NOMO-1 treated with DMSO at 0.1 percent for 48 hours (cell line): ENCODE measurements around the gene ARHGAP12.
A peak's percentile ranks its signal among the peaks of the same experiment; 100 is the strongest.
"Not testable (repeated sequence)": the region's sequence is repeated elsewhere in the genome, so short reads cannot be mapped to it uniquely, and the experiment has no call there.

Experiments
- DNase-seq: peaks from one replicate; lab custom pipeline; 2025; ENCODE audit not compliant: unreplicated experiment; lab: John Stamatoyannopoulos, UW

ARHGAP12 gene

DNA sequence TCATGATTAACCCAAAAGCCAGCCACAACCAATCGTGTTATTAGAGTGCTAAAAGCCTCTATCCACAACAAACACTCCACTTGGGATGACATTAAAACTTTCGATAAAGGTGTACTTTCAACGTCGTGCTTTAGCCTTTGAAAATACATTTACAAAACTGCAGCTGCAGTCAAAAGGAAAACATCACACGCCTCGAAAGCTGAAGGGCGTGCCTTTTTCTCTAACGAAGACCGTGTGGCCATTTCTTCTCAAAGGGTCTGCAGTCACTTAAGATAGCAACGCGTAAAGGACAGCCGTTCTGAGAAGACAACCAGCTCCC is 1.1 kb downstream of the ARHGAP12 start:
- peak; percentile 47 for DNase-seq

DNA sequence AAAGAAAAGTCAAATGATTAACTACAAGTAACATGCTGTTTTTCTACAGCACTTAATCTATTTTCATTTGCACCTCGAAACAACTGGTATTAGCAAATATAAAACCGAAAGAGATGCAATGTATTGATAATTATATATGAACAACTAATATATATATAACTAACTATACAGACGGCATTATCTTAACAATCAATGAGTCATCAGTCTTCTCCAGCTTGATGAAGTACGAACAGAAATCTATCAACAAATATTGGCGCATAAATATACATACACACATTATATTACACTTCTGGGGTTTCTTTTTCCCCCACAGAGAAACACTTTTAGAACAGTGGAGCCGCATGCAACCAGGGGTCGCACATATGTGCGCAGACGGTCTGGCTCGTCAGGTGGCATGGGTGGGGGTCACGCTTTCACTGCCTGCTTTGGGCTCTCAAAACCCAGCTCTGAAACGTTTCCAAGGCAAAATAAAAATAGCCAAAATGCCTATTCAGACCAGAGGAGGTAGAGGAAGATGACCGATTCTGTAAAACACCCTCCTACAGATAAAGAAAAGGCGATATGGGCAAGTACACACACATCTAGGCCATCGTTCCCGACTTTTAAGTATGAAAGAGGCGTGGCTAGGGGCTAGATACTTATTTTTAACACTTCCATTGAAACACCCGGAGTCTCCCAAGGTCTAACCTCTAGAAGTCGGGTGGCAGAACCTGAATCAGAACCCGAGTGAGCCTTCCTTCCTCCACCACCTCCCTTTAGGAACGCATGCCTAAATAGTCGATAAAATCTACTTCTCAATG is 1.7 kb downstream of the ARHGAP12 start:
- no peak for DNase-seq

DNA sequence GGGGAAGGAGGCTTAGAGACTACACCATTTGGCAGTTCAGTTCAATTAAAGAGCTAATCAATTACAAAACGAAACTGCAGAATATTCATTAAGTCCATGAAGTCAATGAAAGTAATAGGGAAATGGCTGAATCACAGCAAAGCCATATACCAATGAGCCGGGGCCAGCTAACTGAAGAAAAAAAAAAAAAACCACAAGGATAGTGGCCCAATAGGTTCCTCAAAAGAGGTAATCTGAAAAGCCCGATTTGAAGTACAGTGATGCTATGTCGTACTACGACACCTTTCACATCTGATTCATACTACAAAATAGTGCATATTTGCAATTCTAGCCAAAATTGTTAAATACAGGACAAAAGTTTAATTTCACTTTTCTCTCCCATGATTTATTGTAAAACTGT is 2.5 kb downstream of the ARHGAP12 start:
- DNase-seq: peak; percentile 81

DNA sequence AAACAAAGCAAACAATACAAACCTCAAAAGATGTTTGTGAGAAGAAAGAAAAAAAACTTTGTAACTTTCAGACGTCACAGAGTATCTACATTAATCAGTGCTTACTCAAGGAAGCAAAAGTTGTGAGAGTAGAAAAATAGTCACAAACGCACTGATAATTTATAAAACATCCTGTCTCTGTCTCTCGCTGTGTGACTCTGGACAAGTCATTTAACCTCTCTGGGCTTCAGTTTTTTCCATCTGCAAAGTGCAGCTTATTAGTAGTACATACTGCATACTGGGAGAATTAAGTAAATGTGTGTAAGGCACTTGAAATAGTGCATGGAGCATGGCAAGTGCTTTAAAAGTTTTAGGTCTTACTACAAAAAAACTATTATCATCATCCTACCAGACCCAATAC is 3.8 kb downstream of the ARHGAP12 start:
- DNase-seq: no peak

DNA sequence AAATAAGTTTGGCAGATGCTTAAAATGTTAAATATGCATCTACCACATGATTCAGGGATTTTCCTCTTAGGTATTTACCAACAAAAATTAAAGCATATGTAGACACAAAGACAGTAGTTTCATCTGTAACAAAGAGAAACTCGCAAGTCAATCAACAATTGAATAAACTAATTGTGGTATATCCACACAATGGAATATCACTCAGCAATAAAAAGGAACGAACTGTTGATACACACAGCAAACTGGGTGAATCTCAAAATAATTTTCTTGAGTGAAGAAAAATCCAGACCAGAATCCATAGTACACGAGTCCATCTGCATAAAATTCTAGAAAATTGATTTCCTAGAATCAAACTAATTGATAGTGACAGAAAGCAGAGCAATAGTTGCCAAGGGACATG is 5.2 kb downstream of the ARHGAP12 start:
- DNase-seq: no peak

DNA sequence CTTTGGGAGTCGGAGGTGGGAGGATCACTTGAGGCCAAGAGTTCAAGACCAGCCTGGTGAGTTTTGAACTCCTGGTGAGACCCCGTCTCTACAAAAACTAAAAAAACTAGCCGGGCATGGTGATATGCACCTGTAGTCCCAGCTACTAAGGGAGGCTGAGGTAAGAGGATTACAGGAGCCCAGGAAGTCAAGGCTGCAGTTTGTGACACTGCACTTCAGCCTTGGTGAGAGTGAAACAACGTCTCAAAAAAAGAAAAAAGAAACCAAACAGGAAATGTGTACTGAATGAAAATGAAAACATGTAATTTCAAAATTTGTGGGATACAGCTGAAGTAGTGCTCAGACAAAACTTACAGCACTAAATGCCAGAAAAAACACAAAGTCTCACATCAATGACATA is 7.6 kb downstream of the ARHGAP12 start:
- DNase-seq: no peak

DNA sequence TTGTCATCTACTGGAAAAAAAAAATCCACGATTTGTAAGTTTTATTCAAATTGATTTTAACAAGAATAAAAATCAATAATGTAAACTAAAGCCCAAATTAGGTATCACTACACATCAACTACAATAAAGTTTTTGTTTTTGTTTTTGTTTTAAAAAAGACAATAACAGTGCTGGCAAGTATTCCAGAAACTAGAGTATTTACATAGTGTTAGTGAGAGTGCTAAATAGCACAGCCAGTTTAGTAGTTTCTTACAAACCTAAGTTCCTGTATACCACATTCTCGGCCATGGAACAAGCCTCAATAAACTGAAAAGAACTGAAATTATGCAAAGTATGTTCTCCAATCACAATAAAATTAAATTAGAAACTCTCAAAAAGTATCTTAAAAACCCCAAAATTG is 8.1 kb downstream of the ARHGAP12 start:
- no peak for DNase-seq

DNA sequence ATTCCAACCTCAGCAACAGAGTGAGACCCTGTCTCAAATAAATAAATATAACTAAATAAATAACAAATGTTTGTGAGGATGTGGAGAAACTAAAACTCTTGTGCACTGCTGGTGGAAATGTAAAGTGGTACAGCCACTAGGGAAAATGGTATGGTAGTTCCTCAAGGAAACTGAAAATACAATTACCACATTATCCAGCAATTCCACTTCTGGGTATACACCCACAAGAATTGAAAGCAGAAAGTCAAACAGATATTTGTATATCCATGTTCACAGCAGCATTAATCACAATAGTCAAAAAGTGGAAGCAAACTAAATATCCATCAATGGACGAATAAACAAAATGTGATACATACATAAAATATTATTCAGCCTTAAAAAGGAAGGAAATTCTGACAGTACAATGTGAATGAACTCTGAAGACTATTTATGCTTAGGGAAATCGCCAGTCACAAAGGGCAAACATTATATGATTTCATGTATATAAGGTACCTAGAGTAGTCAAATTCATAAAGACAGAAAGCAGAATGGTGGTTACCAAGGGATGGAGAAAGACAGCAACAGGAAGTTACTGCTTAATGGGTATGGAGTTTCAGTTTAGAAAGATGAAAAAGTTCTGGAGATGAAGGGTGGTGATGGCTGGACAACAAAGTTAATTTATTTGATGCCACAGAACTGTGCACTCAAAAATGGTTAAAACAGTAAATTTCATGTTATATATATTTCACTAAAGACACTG is 9.8 kb downstream of the ARHGAP12 start:
- DNase-seq: no peak

DNA sequence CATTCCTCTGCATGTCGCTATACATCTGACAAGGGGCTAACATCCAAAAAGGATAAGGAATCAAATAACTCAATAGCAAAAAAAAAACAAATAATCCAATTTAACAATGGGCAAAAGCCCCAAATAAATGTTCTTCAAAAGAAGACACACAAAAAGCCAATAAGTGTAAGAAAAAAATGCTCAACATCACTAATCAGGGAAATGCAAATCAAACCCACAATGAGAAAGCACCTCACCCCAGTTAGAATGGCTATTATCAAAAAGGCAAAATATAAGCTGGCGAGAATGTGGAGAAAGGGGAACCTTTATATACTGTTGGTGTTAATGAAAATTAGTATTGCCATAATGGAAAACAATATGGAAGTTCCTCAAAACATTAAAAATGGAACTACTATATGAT is 14.3 kb downstream of the ARHGAP12 start:
- DNase-seq: no peak

DNA sequence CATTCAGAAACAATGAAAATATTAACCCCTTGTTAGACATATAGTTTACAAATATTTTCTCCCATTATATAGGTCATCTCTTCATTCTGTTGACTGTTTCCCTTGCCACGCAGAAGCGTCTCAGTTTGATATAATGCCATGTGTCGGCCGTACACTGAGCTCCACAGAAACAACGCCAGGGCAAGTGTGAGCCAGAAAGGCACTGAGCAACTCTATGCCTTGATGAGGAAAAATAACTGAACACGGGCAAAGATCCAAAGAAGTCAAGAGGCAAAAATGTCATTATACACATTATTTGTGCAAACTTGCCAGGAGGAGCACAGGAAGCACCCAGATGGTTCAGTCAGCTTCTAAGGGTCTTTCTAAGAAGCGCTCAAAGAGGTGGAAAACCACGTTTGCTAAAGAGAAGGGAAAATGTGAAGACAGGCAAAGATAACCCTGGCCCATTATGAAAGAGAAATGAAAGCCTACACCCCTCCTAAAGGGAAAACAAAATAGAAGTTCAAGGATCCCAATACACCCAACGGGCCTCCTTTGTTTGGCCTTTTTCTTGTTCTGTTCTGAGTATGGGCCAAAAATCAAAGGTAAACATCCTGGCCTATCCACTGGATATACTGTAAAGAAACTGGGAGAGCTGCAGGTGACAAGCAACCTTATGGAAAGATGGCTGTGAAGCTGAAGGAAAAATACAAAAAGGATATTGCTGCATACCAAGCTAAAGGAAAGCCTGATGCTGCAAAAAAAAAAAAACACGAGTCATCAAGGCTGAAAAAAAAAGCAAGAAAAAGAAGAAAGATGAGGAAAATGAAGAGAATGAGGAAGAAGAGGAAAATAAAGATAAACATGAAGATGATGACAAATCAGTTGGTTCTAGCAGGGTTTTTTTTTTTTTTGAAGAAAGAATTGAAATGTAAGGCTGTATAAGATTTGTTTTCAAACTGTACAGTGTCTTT is 15.5 kb downstream of the ARHGAP12 start:
- no peak for DNase-seq

DNA sequence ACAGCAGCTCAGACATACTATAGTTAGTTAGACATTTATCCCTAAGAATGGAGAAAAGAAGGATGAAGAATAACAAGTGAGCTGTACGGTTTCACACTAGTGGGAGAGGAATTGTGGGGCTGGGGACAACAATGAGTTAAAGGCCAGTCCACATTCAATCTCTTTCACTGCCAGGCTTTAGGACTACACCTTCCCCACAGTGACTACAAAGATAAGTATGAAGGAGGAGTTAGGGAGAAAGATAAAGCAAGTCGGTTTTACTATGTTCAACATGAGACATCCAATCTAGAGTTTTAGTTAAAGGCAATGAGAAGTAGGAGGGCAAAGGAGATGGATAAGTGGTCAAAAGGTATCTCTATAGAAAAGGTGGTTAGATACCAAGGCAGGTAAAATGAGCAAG is 16.3 kb downstream of the ARHGAP12 start:
- no peak for DNase-seq

DNA sequence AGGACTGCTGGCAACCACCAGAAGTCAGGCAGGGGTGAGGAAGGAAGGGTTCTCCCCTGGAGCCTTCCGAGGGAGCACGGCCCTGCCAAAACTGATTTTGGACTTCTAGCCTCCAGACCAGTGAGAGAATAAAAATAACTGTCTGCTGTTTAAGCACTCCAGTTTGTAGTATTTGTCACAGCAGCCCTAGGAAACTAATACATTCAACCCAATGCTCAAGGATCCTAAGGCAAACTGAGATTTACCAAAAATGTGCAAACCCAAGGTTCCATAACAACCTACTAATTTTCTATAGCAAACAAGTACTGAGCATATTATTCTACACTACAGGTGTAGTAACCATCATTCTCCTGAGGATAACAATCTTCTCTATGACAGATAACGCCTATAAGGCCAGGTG is 18.6 kb downstream of the ARHGAP12 start:
- DNase-seq: no peak

DNA sequence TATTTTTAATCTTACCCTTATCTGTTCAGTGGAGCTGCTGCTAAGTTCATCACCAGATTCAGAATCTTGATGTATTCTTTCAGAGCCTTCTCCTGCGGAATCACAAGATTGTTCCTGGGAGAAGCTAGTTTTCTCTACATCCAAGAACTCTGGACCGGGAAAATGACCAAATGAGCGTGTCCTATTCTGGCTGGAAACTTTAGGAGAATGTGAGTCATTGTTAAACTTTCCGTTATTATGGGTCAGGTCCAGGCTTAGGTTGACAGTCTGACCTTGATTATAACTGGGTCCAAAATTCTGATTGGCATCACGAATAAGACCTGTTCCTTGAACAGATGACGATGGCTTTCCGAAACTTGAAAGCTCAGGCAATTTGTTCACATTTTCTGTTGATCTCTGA is 20.5 kb downstream of the ARHGAP12 start:
- no peak for DNase-seq

DNA sequence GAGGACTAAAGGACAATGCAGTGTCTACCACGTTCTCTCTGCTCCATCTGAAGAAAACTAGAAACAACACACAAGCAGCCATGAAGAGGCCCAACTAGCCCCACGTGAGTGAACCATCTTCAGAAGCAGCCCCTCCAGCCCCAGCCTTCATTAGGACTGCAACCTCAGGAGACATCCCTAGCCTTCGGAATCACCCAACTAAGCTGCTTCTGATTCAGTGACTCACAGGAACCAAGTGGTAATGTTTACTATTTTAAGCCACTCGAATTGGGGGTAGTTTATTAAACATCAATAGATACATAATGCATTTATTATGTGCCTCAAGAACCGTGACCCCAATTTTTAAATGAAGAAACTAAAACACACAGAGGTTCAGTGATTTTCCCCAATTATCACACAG is 22.6 kb downstream of the ARHGAP12 start:
- no peak for DNase-seq

DNA sequence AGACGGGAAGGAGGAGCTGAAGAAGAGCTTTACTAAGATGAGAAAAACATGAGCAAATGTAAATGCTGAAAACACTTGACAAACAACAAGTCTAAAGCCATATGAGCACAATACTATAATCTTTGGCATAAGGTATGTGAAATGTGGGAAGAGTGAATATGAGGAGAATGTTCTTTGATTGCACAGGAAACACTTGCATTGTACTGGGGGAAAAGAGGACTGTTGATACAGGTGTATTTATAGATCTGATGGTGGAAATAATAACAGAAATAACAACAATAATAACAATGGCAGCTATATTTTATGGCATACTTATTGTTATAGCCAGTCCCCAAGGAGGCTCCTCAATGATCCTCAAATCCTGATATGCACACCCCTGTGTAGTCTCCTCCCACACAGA is 23.0 kb downstream of the ARHGAP12 start:
- no peak for DNase-seq

DNA sequence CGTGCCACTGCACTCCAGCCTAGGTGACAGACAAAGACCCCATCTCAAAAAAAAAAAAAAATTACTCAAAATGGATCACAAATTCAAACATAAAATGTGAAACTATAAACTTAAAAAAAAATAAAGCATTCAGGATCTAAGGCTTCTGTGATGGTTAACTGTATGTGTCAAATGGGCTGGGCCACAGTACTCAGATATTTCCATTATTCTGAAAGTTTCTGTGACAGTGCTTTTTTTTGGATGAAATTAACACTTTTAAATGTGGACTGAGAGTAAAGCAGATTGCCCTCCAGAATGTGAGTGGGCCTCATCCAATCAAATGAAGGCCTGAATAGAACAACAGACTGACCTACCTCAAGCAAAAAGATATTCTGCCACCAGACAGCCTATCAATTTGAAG is 26.0 kb downstream of the ARHGAP12 start:
- no peak for DNase-seq

DNA sequence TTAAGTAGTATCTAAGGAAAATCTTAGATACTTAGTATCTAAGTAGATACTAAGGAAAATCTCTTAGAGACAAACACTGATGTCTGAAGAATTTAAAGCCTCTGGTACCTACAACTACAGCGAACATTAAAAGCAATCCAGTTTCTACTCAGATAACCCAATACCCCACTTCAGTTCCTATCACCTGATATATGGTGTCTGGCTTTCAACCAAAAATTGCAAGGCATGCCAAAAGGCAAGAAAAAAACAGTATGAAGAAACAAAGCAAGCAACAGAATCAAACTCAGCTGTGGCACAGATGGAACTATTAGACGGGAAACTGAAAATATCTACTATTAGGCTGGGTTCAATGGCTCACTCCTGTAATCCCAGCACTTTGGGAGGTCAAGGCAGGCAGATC is 31.1 kb downstream of the ARHGAP12 start:
- no peak for DNase-seq

DNA sequence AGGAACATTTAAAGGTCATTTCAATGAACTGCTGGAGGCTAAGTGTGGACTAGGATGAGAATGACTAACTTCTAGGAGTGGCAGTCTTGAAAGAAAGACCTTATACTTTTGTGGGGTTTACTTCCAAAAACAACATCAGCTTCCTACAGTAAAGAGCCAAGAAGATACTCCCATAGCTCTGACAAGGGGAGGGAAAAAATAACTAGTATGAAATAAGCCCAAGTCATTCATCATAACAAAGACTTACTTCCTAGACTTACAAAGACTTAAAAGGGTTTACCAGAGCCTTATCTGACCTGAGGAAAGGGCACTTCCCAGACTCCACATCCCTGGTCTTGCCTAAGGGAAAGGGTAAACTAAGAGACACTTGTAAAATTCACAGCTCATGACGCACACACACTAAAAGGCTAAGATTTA is 31.7 kb downstream of the ARHGAP12 start:
- DNase-seq: no peak

DNA sequence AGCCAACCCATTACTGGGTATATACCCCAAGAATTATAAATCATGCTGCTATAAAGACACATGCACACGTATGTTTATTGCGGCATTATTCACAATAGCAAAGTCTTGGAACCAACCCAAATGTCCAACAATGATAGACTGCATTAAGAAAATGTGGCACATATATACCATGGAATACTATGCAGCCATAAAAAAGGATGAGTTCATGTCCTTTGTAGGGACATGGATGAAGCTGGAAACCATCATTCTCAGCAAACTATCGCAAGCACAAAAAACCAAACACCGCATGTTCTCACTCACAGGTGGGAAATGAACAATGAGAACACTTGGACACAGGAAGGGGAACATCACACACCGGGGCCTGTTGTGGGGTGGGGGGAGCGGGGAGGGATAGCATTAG is 32.9 kb downstream of the ARHGAP12 start:
- not testable (repeated sequence) for DNase-seq

DNA sequence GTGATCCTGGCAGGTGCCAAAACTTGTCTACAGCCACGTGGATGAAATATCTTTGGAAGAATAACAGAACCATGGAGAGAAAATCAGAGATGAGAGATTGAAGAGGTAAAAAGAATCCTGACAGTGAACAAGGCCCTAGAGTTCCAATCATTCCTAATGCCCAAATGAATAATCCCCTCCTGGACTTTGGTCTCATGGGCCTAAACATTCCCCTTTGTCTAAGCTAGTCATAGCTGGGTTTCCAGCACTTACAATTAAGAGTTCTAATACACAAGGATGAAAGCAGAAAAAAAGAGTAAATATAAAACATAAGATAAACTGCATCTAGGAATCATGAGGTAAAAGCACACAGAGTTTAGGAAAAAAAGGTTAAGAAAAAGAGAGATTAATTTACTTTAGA is 40.2 kb downstream of the ARHGAP12 start:
- no peak for DNase-seq

DNA sequence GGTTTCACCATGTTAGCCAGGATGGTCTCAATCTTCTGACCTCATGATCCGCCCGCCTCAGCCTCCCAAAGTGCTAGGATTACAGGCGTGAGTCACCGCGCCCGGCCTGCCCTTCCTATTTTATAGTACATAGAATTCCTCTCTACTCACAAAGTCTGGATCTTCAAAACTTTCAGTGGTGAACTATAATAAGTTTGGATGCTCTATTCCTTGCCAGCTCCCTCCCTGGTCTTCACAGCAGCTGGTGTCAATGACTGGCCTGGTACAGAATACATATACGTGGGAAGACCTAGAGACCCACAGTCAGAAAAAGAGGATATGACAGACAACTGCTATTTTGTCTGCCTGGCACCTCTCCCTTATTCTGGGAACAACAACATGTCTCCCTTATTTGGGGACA is 40.8 kb downstream of the ARHGAP12 start:
- no peak for DNase-seq

DNA sequence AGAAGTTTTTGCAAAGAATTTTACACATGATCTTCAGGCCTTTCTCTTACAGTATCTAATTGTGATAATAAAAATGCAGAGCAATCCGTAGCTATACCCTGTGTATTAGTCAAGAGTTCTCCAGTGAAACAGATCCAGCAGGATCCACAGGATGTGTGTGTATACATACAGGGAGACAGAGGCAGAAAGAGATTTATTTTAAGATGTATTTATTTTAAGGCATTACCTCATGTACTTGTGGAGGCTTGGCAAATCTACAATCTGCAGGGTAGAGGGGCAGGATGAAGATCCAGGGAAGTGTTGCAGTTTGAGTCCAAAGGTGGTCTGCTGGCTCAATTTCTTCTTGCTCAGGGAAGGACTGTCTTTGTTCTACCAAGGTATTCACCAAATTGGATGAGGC is 41.7 kb downstream of the ARHGAP12 start:
- no peak for DNase-seq
